GM23338 (cell line): ENCODE results near the gene CRBN. TPM values are rescaled to one million over a fixed set of nuclear protein-coding genes. Genes with fewer than 3 reads are reported as not detected.

Source experiments
- ATAC-seq: fragments of 200-7000 bp; cut with Tn5 transposase; 3 replicates; pipeline ENCODE4 v1.9.1; 2020
- DNase-seq: peaks from one replicate; pipeline ENCODE4 v3.0.0-alpha.2; 2015; ENCODE audit warnings: low spot score
- H2AFZ ChIP-seq: fragments of 200-600 bp; sonication (generic); 2 replicates; pipeline ENCODE4 v1.8.0; 2016; ENCODE audit warnings: antibody characterized with exemption, mild to moderate bottlenecking, moderate library complexity
- H3F3A ChIP-seq: fragments of 200-600 bp; sonication (generic); replicated peaks from 2 replicates; pipeline ENCODE4 v1.8.0; 2017; ENCODE audit warnings: antibody characterized with exemption, mixed run types, low read depth
- H3K27ac ChIP-seq: fragments of 200-600 bp; sonication (generic); 2 replicates; pipeline ENCODE4 v1.6.1; 2016; ENCODE audit warnings: low read depth
- H3K27me3 ChIP-seq: fragments of 200-600 bp; sonication (generic); 2 replicates; pipeline ENCODE4 v1.8.0; 2016; ENCODE audit warnings: mild to moderate bottlenecking, mixed run types, moderate library complexity; ENCODE audit not compliant: insufficient read depth
- H3K36me3 ChIP-seq: fragments of 200-600 bp; sonication (generic); 2 replicates; pipeline ENCODE4 v1.8.0; 2016; ENCODE audit warnings: mild to moderate bottlenecking; ENCODE audit not compliant: insufficient read depth
- H3K4me1 ChIP-seq: fragments of 200-600 bp; sonication (generic); 2 replicates; pipeline ENCODE4 v1.8.0; 2016; ENCODE audit warnings: mild to moderate bottlenecking, moderate library complexity; ENCODE audit not compliant: insufficient read depth
- H3K4me2 ChIP-seq: fragments of 200-600 bp; sonication (generic); 2 replicates; pipeline ENCODE4 v1.7.1; 2017; ENCODE audit warnings: mixed run types
- H3K4me3 ChIP-seq: fragments of 200-600 bp; sonication (generic); 2 replicates; pipeline ENCODE4 v1.6.1; 2016; ENCODE audit warnings: mixed run types
- H3K79me2 ChIP-seq: fragments of 200-600 bp; sonication (generic); replicated peaks from 2 replicates; pipeline ENCODE4 v1.8.0; 2017; ENCODE audit warnings: mild to moderate bottlenecking; ENCODE audit not compliant: insufficient read depth
- H3K9me2 ChIP-seq: fragments of 200-600 bp; sonication (generic); 2 replicates; pipeline ENCODE4 v1.8.0; 2017; ENCODE audit not compliant: insufficient read depth
- H4K20me1 ChIP-seq: fragments of 200-600 bp; sonication (generic); replicated peaks from 2 replicates; pipeline ENCODE4 v1.8.0; 2017; ENCODE audit warnings: mild to moderate bottlenecking; ENCODE audit not compliant: insufficient read depth
- H3K27ac Mint-ChIP-seq: 2 replicates; pipeline ENCODE4 v1.8.0; 2020; ENCODE audit warnings: inconsistent platforms, mild to moderate bottlenecking, moderate library complexity, mixed read lengths
- H3K27me3 Mint-ChIP-seq: 3 replicates; pipeline ENCODE4 v1.8.0; 2022; ENCODE audit warnings: low read depth, mild to moderate bottlenecking, moderate library complexity, mixed read lengths, inconsistent platforms; ENCODE audit not compliant: insufficient read depth, poor library complexity
- H3K36me3 Mint-ChIP-seq: 3 replicates; pipeline ENCODE4 v1.8.0; 2021; ENCODE audit warnings: low read depth, mild to moderate bottlenecking, inconsistent platforms, moderate library complexity, mixed read lengths
- H3K4me1 Mint-ChIP-seq: 3 replicates; pipeline ENCODE4 v1.8.0; 2020; ENCODE audit warnings: mild to moderate bottlenecking, inconsistent platforms, mixed read lengths
- H3K4me3 Mint-ChIP-seq: 3 replicates; pipeline ENCODE4 v1.8.0; 2021; ENCODE audit warnings: moderate library complexity, mild to moderate bottlenecking, inconsistent platforms, mixed read lengths
- H3K9me3 Mint-ChIP-seq: 3 replicates; pipeline ENCODE4 v1.8.0; 2020; ENCODE audit warnings: moderate library complexity, mild to moderate bottlenecking, inconsistent platforms, mixed read lengths
- CREB1 ChIP-seq: fragments of 250-450 bp; sonication (Bioruptor Pico); IDR thresholded peaks from 2 replicates; pipeline ENCODE4 v1.5.0; 2020; ENCODE audit warnings: low read depth, mild to moderate bottlenecking, moderate library complexity
- EZH2phosphoT487 ChIP-seq: fragments of 200-600 bp; sonication (generic); IDR thresholded peaks from one replicate; pipeline ENCODE4 v1.8.1; 2018; ENCODE audit warnings: antibody characterized with exemption; ENCODE audit not compliant: unreplicated experiment
- JUNB ChIP-seq: IDR thresholded peaks from one replicate; pipeline ENCODE4 v1.6.1; 2016; ENCODE audit warnings: antibody characterized with exemption; ENCODE audit not compliant: unreplicated experiment
- POLR2AphosphoS5 ChIP-seq: IDR thresholded peaks from 2 replicates; pipeline ENCODE4 v1.6.1; 2016; ENCODE audit warnings: antibody characterized with exemption, low read depth
- STAT1 ChIP-seq: IDR thresholded peaks from one replicate; pipeline ENCODE4 v1.6.1; 2016; ENCODE audit warnings: antibody characterized with exemption; ENCODE audit not compliant: unreplicated experiment
- ZNF114 ChIP-seq: fragments of 250-450 bp; sonication (Bioruptor Pico); IDR thresholded peaks from 2 replicates; pipeline ENCODE4 v1.5.0; 2020; ENCODE audit warnings: mild to moderate bottlenecking, moderate library complexity
- ZNF331 ChIP-seq: fragments of 250-450 bp; sonication (Bioruptor Pico); IDR thresholded peaks from 2 replicates; pipeline ENCODE4 v1.5.0; 2020; ENCODE audit warnings: low read depth, mild to moderate bottlenecking, moderate library complexity
- polyA plus RNA-seq: library from polyadenylated mRNA; unstranded; fragments of >200 nt; fragmentation: Nextera tagmentation; extraction: Ambion mirVana; gene quantifications from 2 replicates; pipeline ENCODE4 v1.2.1, GENCODE V29; 2016
- total RNA-seq: library from RNA; depleted of rRNA; stranded (reverse); fragments of >200 nt; shearing (Covaris generic); gene quantifications from 2 replicates; pipeline ENCODE4 v1.2.3, GENCODE V29; 2014
- TF ChIP-seq, protein P1 (sequence below): IDR thresholded peaks from 2 replicates; pipeline ENCODE4 v1.6.1; 2016; ENCODE audit warnings: antibody characterized with exemption
- TF ChIP-seq, protein P2 (sequence below), 2 experiments: fragments of 200-600 bp in 1 of 2; sonication (generic) in 1 of 2; conservative IDR thresholded peaks; 2 replicates each; pipeline versions ENCODE4 v1.5.1 to v1.6.1; 2016 to 2017; ENCODE audit warnings: antibody characterized with exemption in 2 of 2, low read depth in 2 of 2, mild to moderate bottlenecking in 2 of 2, moderate library complexity in 1 of 2
- TF ChIP-seq, protein P3 (sequence below): IDR thresholded peaks from one replicate; pipeline ENCODE4 v1.6.1; 2018; ENCODE audit warnings: antibody characterized with exemption; ENCODE audit not compliant: unreplicated experiment
- TF ChIP-seq, protein P4 (sequence below): fragments of 250-450 bp; sonication (Bioruptor Pico); IDR thresholded peaks from 2 replicates; pipeline ENCODE4 v1.5.0; 2020; ENCODE audit warnings: mild to moderate bottlenecking, moderate library complexity

Gene CRBN
- total and polyA plus RNA-seq, 2 experiments from 2014 or later, result 33.6 to 41.7 TPM

DNA sequence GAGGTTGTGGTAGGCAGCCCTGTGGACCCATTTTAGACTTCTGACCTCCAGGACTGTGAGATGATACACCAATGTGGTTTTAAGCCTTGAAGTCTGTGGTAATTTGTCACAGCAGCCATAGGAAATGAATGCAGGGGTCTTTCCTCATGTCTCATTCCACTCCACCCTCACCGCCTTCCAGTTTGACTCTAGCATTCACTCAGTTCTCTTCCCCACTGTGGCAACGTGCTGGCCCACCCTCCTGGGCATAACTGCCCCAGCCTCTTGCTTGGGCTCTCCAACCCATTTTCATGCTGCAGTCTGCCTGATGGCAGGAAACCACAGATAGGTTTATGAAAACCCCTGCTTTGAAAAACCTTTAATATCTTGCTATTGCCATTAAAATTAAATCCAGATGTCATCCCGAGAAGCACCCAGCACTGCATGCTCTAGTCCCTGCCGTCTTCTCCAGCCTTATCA is 60.1 kb downstream of the CRBN start (continued):
- TF ChIP-seq, protein P1, sequence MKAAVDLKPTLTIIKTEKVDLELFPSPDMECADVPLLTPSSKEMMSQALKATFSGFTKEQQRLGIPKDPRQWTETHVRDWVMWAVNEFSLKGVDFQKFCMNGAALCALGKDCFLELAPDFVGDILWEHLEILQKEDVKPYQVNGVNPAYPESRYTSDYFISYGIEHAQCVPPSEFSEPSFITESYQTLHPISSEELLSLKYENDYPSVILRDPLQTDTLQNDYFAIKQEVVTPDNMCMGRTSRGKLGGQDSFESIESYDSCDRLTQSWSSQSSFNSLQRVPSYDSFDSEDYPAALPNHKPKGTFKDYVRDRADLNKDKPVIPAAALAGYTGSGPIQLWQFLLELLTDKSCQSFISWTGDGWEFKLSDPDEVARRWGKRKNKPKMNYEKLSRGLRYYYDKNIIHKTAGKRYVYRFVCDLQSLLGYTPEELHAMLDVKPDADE, result no peak
- TF ChIP-seq JUNB (no peak), EZH2phosphoT487 (no peak)
- TF ChIP-seq, protein P2, sequence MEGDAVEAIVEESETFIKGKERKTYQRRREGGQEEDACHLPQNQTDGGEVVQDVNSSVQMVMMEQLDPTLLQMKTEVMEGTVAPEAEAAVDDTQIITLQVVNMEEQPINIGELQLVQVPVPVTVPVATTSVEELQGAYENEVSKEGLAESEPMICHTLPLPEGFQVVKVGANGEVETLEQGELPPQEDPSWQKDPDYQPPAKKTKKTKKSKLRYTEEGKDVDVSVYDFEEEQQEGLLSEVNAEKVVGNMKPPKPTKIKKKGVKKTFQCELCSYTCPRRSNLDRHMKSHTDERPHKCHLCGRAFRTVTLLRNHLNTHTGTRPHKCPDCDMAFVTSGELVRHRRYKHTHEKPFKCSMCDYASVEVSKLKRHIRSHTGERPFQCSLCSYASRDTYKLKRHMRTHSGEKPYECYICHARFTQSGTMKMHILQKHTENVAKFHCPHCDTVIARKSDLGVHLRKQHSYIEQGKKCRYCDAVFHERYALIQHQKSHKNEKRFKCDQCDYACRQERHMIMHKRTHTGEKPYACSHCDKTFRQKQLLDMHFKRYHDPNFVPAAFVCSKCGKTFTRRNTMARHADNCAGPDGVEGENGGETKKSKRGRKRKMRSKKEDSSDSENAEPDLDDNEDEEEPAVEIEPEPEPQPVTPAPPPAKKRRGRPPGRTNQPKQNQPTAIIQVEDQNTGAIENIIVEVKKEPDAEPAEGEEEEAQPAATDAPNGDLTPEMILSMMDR (conservative IDR thresholded peaks at IDR 0.05; ENCODE audit: low read depth in 2 of 2), result no peak
- TF ChIP-seq, protein P3, sequence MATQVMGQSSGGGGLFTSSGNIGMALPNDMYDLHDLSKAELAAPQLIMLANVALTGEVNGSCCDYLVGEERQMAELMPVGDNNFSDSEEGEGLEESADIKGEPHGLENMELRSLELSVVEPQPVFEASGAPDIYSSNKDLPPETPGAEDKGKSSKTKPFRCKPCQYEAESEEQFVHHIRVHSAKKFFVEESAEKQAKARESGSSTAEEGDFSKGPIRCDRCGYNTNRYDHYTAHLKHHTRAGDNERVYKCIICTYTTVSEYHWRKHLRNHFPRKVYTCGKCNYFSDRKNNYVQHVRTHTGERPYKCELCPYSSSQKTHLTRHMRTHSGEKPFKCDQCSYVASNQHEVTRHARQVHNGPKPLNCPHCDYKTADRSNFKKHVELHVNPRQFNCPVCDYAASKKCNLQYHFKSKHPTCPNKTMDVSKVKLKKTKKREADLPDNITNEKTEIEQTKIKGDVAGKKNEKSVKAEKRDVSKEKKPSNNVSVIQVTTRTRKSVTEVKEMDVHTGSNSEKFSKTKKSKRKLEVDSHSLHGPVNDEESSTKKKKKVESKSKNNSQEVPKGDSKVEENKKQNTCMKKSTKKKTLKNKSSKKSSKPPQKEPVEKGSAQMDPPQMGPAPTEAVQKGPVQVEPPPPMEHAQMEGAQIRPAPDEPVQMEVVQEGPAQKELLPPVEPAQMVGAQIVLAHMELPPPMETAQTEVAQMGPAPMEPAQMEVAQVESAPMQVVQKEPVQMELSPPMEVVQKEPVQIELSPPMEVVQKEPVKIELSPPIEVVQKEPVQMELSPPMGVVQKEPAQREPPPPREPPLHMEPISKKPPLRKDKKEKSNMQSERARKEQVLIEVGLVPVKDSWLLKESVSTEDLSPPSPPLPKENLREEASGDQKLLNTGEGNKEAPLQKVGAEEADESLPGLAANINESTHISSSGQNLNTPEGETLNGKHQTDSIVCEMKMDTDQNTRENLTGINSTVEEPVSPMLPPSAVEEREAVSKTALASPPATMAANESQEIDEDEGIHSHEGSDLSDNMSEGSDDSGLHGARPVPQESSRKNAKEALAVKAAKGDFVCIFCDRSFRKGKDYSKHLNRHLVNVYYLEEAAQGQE, result no peak

DNA sequence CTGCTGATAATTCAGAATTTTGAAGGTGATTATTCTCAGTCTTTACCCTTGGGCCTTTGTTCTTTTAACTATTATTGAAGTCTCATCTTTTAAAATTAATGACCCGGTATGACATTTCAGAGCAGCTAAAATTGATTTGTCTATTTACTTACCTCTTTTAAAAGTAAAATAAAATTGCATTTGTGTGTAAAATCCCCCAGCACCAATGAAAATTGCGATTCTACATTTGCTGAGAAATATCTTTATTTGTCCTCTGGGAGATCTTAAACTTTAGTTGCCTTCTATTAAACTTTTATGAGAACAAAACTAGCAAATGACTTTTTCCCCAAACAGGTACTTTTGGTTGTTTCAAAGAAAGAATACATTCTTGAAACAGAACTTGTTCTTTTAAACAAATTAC is 61.8 kb downstream of the CRBN start:
- Histone ChIP-seq H2AFZ (no peak overlapping the region), H3K36me3 (no peaks in the 10 kb centered on the region), H3K27me3 (no peaks in the 10 kb centered on the region), H3K9me2 (no peaks in the 10 kb centered on the region), H3K79me2 (no peaks in the 10 kb centered on the region), H3F3A (no peaks in the 10 kb centered on the region), H3K27ac (no peak overlapping the region), H3K4me1 (no peaks in the 10 kb centered on the region), H3K4me3 (no peak overlapping the region), H4K20me1 (no peaks in the 10 kb centered on the region), H3K4me2 (no peak overlapping the region)
- Mint-ChIP-seq H3K4me1 (no peaks in the 10 kb centered on the region), H3K27ac (no peak overlapping the region), H3K9me3 (peaks cover 96% of the 10 kb centered on the region), H3K4me3 (no peak overlapping the region), H3K27me3 (peaks cover 1% of the 10 kb centered on the region), H3K36me3 (peaks cover 16% of the 10 kb centered on the region; the same call in 2 of the 3 replicates)
- no peak for DNase-seq
- ATAC-seq, result no peak
- no peak for TF ChIP-seq STAT1
- TF ChIP-seq, protein P1, result no peak
- no peak for TF ChIP-seq CREB1 (CRISPR knock-in tag)
- no peak for TF ChIP-seq EZH2phosphoT487
- no peak for TF ChIP-seq POLR2AphosphoS5
- no peak for TF ChIP-seq ZNF331
- TF ChIP-seq, protein P4, sequence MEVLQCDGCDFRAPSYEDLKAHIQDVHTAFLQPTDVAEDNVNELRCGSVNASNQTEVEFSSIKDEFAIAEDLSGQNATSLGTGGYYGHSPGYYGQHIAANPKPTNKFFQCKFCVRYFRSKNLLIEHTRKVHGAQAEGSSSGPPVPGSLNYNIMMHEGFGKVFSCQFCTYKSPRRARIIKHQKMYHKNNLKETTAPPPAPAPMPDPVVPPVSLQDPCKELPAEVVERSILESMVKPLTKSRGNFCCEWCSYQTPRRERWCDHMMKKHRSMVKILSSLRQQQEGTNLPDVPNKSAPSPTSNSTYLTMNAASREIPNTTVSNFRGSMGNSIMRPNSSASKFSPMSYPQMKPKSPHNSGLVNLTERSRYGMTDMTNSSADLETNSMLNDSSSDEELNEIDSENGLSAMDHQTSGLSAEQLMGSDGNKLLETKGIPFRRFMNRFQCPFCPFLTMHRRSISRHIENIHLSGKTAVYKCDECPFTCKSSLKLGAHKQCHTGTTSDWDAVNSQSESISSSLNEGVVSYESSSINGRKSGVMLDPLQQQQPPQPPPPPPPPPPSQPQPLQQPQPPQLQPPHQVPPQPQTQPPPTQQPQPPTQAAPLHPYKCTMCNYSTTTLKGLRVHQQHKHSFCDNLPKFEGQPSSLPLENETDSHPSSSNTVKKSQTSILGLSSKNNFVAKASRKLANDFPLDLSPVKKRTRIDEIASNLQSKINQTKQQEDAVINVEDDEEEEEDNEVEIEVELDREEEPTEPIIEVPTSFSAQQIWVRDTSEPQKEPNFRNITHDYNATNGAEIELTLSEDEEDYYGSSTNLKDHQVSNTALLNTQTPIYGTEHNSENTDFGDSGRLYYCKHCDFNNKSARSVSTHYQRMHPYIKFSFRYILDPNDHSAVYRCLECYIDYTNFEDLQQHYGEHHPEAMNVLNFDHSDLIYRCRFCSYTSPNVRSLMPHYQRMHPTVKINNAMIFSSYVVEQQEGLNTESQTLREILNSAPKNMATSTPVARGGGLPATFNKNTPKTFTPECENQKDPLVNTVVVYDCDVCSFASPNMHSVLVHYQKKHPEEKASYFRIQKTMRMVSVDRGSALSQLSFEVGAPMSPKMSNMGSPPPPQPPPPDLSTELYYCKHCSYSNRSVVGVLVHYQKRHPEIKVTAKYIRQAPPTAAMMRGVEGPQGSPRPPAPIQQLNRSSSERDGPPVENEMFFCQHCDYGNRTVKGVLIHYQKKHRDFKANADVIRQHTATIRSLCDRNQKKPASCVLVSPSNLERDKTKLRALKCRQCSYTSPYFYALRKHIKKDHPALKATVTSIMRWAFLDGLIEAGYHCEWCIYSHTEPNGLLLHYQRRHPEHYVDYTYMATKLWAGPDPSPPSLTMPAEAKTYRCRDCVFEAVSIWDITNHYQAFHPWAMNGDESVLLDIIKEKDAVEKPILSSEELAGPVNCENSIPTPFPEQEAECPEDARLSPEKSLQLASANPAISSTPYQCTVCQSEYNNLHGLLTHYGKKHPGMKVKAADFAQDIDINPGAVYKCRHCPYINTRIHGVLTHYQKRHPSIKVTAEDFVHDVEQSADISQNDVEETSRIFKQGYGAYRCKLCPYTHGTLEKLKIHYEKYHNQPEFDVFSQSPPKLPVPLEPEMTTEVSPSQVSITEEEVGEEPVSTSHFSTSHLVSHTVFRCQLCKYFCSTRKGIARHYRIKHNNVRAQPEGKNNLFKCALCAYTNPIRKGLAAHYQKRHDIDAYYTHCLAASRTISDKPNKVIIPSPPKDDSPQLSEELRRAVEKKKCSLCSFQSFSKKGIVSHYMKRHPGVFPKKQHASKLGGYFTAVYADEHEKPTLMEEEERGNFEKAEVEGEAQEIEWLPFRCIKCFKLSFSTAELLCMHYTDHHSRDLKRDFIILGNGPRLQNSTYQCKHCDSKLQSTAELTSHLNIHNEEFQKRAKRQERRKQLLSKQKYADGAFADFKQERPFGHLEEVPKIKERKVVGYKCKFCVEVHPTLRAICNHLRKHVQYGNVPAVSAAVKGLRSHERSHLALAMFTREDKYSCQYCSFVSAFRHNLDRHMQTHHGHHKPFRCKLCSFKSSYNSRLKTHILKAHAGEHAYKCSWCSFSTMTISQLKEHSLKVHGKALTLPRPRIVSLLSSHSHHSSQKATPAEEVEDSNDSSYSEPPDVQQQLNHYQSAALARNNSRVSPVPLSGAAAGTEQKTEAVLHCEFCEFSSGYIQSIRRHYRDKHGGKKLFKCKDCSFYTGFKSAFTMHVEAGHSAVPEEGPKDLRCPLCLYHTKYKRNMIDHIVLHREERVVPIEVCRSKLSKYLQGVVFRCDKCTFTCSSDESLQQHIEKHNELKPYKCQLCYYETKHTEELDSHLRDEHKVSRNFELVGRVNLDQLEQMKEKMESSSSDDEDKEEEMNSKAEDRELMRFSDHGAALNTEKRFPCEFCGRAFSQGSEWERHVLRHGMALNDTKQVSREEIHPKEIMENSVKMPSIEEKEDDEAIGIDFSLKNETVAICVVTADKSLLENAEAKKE (CRISPR knock-in tag), result no peak
- TF ChIP-seq JUNB, result no peak
- no peak for TF ChIP-seq ZNF114 (CRISPR knock-in tag)
